HG03378 (cell line): Measurements from ENCODE around the gene RNF40.

Source experiments
- ATAC-seq: cut with Tn5 transposase; IDR thresholded peaks from one replicate; pipeline ENCODE4 v1.9.1; 2021; ENCODE audit warnings: mild to moderate bottlenecking, moderate library complexity; ENCODE audit not compliant: unreplicated experiment

RNF40 gene

DNA sequence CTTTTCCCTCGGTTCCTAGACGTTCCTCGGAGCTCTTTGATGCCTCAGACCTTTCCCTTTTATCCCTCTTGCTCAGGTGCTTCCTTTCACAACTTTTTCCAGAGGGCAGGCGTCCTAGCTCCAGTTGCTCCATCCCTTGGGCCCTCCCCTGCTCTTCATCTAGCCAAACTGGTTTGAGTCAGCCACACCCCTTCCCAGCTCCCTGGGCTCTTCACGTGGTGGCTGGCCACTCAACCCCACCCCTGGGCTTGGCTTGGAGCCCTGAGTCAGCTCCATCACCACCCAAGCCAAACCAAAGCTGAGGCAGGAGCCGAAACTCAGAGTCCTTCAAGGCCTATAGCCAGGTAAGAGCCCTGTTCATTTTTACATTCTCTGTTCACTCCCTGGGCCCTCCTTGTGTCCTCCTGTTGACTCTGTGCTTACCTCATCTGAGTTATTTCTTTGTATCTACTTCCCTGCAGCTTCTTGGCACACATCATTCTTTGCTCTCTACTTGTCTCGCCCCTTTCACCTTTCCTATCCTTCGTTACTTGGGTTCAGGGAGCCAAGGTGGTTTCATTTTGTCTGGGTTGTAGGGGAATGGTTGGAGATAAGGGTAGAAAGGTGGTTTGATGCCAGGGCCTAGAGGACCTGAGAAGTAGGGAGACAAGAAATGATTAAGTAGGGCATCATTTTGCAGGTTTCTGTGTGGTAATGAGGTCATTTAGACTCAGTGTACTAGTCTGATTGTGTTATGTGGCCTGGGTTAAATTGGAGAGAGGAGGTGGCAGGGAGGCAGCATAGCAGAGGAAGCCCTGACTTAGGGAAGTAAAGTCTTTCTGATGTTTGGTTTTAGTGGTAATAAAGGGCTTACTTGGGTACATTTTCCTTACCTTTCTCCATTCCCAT is 21.5 kb upstream of the RNF40 start:
- no peak for ATAC-seq

DNA sequence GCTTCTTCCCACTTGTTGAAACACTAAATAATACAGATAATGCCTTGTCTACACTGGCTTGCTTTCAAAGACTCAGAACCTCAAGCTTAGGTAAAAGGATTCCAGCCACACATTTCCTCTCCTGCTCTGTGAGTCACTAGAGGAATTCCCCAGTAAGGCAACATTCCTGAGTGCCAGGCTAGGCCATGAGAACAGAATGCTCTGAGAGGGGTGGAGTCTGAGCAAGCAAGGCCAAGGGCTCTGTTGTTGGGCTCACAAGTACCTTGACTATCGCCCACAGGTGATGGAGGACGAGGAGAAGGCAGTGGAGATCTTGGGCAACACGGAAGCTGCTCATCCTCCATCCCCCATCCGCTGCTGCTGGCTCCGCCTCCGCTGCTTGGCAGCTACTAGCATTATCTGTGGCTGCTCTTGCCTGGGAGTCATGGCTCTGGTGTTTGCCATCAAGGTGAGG is 20.6 kb upstream of the RNF40 start:
- ATAC-seq = no peak

DNA sequence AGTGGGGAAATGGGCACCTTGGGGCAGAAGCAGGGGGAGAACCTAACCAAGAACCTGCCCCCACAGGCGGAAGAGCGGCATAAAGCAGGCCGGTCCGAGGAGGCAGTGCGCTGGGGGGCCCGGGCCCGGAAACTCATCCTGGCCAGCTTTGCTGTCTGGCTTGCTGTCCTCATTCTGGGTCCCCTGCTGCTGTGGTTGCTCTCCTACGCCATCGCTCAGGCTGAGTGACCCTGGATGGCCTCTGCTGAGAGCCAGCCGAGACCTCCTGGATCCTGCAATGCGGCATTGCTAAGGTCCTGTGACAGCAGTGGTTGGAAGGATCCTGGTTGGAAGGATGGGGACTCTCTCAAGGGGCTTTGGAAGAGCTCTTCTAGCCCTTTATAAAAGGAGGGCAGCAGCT is 18.4 kb upstream of the RNF40 start:
- no peak for ATAC-seq

DNA sequence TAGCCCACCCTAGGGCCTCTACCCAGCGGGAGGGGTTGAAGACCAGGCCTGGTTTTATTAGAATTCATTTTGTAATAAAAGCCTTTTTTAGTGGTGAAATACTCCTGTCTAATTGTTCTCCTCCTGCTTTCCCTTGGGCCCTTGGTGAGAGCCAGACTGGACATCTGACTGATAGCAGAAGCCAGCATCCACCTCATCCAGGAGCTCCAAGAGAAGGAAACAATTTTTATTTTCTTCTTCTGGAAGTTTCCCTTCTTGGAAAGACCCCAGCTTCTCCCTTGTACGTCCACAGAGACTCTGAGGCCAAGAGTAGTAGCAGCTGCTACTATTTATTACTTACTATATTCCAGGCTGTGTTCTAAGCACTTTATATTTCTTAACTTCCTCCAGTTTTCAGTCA is 17.9 kb upstream of the RNF40 start:
- no peak for ATAC-seq

DNA sequence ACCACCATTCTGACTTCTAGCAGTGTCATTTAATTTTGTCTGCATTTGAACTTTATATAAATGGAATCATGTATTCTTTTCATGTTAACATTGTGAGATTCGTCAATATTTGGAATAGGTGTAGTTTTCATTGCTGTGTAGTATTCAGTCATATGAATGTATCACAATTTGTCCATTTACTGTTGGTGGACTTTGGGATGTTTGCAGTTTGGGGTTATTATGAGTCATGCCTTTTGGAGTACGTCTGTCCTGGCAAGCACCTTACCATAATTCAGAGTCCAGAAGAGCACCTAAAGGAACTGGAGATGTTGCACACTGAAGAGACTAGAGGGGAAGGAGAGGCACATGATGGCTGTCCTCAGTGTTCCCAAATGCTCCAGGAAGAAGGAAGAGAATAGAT is 17.0 kb upstream of the RNF40 start:
- ATAC-seq = no peak

GRCh38 chr16:30746638-30747175 is 15.4 kb upstream of the RNF40 start:
- ATAC-seq = no peak

- ATAC-seq = no peak
Measured at GRCh38 chr16:30747331-30747730, 14.8 kb upstream of the RNF40 start.

DNA sequence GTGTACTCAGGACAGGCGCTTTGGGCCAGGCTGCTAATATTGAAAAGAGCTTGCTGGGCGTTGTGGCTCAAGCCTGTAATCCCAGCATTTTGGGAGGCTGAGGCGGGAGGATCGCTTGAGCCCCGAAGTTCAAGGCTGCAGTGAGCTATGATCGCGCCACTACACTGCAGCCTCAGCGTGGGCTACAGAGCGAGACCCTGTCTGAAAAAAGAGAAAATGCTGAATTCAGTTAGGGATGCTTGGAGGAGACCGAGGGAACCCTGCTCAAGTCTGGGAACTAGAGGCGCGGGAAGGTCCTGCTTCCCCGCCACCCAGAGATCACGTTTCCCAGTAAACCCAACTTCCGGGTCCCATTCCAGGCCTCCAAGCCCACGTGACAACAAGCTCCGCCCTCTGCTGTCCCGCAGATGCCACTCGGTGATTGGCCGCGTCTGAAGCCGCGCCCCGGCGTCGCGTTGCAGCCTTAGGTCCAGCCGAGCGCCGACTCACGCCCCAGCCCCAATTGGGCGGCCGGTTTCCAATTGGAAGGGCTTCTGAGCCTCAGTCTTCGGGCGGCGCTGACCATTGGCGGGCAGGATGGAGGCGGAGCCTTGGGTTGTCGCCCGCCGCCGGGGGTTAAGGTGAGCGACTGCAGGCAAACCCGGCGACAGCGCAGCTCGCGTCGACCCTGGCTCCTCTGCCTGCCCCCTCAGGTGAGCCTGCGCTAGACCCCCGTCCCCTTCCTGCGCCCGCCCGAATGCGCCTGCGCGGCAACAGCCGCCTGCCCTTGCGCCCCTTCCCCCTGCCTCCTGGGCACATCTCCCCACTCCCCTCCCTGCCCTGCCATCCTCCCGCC is 14.1 kb upstream of the RNF40 start, which contains the start of gene PHKG2:
Gene PHKG2, plus strand, starts transcription at position 627 of the 835 bp plus-strand sequence. CDS start 396 bp downstream, outside the sequence.
- ATAC-seq = peak; percentile 89

DNA sequence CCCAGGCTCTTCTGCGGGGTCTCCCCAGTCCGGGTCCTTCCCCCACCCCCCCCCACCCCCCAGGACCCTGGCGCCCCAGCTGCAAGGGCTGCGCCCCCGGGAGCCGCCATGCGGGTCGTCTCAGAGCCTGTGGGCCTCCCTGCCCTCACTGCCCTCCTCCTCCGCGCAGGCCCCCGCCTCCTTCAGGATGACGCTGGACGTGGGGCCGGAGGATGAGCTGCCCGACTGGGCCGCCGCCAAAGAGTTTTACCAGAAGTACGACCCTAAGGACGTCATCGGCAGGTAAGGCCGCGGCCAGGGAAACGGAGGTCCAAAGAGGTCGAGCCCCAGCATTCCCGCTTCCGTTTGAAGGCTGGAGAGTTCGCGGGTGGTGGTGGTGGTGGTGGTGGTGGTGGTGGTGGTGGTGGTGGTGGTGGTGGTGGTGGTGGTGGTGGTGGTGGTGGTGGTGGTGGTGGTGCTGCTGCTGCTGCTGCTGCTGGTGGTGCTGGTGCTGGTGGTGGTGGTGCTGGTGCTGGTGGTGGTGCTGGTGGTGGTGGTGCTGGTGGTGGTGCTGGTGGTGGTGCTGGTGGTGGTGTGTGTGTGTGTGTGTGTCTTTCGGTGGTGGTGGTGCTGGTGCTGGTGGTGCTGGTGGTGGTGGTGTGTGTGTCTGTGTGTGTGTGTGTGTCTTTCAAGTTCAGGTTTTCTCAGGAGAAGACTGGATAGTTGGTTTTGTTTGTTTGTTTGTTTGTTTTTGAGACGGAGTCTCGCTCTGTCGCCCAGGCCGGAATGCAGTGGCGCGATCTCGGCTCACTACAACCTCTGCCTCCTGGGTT is 13.3 kb upstream of the RNF40 start:
- no peak for ATAC-seq

GRCh38 chr16:30750201-30750600 is 11.9 kb upstream of the RNF40 start:
- no peak for ATAC-seq

DNA sequence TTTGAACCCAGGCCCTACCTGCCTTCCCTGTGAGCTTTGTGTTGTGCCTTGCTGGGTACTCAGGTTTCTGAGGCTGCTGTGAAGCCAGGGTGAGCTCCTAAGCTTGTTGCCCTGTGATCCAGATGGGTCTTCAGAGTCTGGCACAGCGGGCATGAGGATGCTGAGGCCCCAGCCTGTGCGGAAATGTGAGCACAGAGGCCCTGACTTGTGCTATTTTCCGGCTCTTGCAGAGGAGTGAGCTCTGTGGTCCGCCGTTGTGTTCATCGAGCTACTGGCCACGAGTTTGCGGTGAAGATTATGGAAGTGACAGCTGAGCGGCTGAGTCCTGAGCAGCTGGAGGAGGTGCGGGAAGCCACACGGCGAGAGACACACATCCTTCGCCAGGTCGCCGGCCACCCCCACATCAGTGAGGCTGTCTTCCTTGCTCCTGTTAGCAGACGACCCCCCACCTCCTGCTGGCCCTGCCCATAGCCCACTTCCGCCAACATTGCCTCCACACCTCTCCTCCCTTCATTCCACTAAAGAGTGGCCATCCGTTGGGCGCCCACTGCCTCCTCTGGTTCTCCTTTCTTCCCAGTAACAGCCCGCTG is 11.2 kb upstream of the RNF40 start:
- ATAC-seq = no peak

DNA sequence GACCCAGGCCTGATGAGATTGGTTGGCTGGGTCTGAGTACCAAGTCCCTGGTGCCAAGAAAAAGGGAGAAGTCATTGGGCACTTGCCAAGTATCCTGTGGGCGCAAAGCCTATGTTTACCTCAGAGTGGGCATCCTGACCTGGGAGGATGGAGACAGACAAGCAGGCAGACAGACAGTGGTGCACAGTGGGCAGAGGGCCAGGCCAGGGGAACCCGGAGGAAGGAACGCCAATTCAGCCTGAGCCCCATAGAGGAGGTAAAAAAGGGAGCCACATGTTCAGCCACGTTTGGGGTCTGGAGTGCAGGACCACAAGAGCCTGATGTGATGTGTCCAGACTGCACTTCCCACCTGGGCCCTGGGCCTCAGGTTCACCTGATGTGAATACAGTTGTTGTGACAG is 8.5 kb upstream of the RNF40 start:
- ATAC-seq = no peak

DNA sequence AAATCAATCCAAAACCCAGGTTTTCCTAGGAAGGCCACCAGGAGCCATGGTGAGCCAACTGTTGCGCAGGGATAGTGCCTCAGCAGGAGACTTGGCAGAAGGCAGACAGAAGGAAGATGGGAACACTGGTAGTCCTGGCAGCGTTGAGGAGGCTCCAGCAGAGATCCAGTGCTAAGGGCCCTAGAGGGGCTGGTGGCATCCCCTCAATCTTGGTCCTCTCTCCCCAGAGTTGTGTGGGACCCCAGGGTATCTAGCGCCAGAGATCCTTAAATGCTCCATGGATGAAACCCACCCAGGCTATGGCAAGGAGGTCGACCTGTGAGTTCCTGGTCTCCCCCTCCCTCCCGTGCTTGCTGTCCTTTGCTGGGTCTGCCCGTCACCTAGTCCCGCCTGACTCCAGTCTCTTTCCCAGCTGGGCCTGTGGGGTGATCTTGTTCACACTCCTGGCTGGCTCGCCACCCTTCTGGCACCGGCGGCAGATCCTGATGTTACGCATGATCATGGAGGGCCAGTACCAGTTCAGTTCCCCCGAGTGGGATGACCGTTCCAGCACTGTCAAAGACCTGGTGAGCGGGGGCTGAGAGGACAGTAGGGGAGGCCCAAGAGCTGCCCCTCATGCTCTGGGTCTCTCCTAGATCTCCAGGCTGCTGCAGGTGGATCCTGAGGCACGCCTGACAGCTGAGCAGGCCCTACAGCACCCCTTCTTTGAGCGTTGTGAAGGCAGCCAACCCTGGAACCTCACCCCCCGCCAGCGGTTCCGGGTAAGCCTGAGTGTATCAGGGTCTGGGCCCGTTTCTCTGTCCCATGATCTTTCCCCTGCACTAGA is 6.0 kb upstream of the RNF40 start:
- ATAC-seq = no peak

DNA sequence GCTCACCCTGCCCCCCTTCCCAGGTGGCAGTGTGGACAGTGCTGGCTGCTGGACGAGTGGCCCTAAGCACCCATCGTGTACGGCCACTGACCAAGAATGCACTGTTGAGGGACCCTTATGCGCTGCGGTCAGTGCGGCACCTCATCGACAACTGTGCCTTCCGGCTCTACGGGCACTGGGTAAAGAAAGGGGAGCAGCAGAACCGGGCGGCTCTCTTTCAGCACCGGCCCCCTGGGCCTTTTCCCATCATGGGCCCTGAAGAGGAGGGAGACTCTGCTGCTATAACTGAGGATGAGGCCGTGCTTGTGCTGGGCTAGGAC is 5.4 kb upstream of the RNF40 start:
- no peak for ATAC-seq

DNA sequence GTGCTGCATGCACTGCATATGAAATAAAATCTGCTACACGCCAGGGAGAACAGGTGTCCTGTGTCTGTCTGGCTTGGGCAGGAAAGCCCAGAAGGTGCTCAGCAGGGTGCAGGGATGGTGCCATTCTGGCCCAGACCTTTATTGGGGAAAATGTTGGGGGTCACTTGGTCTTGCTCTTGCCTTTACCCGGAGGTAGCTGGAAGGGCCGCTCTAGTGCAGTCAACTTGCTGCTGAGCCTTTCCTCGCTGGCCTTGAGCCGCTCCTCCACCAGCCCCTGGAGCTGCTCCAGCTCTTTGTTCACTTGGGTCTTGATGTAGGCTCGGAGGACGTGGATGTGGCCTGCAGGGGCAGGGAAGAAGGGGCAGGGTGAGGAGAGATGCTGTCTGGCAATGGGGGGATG is 4.8 kb upstream of the RNF40 start:
- ATAC-seq = no peak

DNA sequence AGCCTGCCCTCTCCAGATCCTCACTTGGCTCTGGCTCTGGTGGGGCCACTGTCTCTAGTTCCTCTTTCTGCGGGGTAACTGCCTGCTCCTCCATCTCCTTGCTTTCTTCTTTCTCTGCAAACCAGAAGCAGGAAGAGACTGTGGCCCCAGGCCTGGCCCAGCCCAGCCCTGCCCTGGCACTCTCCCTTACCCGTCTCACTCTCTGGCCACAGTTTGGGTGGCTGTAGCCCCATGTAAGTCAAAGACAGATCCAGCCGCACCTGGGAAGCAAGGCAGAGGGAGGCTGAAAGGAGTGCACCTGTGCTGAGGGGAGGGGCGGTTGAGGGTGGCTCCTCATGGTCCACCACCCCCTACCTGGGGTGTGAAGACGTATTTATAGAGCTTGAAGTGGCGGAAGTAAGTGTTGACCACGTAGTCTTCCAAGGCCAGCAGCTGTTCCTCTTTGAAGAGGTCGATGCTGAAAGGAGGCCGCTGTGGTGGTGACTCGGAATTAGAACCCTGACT is 3.1 kb upstream of the RNF40 start:
- no peak for ATAC-seq

DNA sequence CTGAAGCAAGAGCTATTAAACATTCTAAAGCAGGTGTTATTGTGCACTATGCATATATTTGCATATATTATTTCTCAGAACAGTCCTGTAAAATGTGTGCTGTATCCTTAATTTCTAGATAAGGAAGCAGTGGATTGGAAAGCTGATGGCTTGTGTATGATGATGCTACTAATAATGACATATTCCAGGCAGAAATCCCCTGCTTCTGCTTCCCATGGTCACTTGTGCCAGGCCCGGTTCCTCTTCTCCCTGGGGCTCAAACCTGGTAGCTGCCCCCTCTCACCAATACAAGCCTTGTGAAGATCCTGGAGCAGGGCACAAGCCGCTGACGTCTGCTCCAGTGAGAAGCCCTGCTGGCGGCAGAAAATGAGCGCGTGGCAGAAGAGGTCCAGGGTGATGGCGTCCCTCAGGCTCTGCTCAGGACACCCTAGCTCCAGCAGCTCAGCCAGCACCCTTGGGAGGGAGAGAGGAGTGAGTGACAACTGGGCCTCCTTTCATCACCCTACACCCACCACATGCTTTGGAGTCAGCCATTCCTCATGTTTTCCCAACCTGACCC is 2.0 kb upstream of the RNF40 start:
- no peak for ATAC-seq

DNA sequence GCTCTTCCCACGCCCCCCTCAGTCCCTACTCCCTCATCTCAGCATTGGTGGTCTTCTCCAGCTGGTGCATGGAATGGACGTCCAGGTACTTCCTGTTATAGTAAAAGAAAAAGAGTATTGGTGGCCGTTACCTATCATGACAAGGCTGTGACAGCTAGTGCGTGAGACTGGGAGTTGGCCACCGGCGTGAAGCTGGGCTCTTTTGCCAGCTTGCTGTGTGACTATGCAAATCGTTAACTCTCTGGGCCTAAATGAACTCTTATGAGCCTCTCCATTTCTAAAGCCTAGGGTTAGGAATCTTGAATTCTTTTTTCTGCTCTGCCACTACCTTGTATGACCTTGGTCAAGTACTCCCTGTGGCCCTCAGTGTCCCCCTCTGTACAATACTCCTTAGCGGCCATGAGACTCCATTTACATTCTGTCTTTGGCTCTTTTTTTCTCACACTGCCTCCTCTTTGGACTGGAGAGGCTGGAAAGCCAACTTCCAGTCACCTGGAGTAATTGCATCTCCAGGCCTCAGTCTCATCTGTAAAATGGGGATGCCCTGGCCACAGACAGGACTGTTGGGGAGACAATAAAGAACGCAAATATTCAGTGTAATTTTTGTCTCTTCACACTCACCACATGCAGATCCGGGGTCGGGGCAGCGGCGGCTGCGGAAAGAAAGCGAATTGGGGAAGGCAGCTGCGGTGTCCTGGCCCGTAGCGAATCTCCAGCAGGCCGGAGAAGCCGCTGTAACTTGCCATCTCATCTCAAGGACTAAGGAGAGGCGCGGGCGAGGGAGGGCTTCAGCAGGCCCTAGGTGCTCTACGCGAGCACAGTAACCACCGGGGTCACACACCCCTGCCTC is 1.3 kb upstream of the RNF40 start:
- ATAC-seq = no peak
